HG03280 (cell line): ENCODE measurements around the gene SLC9A6.
"Not testable (repeated sequence)": the region's sequence is repeated elsewhere in the genome, so short reads cannot be mapped to it uniquely, and the experiment has no call there.

Experiments used
- ATAC-seq: cut with Tn5 transposase; IDR thresholded peaks from one replicate; pipeline ENCODE4 v1.9.1; 2021; ENCODE audit warnings: mild to moderate bottlenecking, moderate library complexity; ENCODE audit not compliant: unreplicated experiment

Gene SLC9A6

DNA sequence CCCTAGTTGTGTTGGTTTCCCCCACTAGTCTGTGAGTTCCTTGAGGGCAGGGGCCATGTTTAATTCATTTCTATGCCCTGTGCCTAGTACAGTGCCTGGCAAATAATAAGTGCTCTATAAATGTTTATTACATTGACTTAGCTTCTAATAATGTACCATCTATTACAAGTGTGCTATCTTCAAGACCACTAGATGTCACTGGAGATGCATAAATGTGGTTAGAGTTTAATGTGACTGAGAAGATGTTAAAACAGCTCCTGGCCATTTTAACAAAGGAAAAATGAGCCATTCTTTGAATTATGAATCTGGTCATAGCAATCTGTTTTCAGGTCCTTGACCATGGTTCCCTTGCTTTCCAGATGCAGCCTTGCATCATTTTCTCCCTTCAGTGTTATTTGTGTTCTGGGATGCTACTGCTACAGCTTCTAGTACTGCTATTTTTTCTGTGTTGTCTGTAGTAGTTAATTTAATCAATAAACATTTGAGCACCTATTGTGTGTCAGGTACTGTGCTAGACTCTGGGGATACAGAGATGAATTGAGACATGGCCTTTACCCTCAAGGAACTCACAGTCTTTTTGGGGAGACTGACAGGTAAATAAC, 43.2 kb downstream of the SLC9A6 start:
- no peak for ATAC-seq

DNA sequence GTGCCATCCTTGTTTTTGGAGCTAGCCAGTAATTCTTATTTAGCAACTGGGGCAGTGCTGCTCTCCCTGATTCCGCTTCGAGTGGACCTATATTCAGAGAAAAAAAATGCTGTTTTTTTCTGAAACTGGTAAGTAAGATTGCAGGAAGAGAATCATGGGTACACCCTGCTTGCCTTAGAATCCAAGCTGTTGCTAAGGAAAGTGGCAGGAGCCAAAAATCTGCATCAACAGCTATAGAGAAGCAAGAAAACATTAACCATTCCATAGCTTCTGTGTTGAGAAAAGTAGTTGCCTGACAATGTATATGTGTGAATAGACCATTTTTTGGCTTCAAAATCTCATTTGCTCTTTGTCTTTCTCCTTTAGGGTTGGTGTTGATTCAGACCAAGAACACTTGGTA, 44.5 kb downstream of the SLC9A6 start:
- ATAC-seq = no peak

DNA sequence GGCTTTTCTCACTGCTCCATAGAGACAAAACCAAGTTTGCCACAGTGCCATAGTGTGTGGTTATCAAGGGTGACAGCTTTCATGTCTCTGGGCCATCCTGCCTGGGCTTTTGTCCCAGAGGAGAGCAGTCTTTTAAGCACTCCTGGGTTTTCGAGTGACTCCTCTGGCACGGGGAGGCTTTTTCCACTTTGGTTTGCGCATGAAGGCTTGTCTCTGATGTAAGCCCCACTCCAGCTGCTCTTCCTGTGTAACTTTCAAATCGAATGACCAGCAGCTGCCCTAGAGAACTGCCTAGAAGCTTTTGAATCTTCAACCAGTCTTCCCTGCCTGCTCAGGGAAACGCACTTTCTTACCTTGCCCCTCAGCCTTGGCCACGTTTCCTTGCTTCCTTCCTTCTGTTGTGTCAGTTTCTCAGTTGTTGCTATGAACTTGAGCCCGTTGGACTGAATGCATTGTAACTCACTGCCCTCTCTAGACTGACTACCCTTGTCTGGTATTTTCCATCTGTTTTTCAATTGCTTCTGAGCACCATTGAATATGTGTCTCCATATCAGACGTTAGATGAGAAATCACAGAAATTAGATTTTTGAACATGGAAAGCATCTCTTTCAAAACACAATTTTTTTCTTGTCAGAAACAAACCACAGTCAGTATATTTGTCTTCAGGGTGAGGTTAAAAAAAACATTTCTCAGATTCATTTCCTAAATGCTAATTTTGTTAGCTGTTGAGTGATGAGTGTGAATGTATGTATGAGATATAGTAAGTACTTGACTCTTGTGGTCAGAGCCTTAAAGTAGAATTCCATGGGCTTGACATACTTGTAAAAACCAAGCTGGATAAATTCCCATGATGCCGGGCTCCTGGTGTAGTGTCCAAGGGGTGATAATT, 45.3 kb downstream of the SLC9A6 start:
- no peak for ATAC-seq

DNA sequence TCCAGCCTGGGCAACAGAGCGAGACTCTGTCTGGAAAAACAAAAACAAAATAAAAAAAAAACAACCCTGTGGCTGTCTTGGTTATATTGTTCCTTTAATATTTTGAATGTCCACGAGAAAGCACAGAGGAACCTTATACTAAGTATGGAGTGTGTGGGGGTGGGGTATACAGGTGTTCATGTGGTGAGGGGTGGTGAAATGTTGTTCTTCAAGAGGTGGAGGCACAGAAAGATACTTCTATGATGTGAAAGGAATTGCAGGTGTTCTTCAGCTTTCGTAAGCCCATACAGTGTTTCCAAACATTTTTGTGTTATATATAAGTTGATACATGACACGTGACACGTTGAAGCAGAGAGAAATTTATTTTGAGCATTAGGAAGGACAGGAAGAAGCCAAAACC, 46.4 kb downstream of the SLC9A6 start:
- no peak for ATAC-seq

DNA sequence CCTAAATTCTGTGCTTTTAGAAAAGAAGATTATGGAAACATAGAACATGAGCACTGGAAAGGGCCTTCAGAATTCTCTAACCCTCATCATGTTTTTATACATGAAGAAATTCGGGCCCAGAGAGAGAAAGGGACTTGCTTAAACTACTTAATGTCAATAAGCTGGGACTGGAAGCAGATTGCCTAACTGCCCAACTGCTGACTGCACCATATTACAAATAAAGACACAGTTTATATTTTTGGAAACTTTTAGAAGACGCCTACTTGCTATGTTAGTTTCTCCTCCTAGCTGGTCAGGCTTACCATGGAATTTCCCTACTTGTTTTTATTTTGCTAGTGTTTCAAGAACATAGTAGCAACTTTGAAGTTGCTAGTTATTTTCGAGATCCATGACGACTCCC, 47.1 kb downstream of the SLC9A6 start:
- no peak for ATAC-seq

DNA sequence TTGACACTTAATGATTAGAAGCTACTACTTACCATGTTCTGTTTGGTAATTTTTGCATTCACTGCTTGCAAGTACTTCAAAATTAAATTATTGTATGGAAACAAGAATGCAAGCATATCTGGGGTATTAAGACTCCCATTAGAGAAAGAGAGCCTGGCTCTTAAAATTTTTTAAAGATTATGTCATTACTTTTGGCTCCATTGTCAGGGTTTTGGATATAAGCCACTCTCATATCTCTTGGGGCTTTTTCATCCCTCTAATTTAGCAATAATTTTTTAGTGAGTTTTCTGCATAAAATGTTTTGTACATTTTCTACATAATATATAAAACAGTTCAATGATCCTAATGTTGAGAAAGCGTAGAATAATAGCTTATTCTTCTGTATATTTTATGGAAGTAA, 49.4 kb downstream of the SLC9A6 start:
- no peak for ATAC-seq

DNA sequence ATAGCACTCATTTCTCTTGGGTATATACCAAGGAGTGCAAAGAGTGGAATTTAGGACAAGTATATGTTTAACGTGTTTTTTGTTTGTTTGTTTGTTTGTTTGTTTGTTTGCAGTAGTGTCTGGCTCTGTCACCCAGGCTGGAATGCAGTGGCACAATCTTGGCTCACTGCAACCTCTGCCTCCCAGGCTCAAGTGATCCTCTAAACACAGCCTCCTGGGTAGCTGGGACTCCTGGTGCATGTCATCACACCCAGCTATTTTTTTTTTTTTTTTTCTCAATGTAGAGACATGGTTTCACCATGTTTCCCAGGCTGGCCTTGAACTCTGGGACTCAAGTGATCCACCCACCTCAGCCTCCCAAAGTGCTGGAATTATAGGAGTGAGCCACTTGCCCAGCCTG, 50.4 kb downstream of the SLC9A6 start:
- no peak for ATAC-seq

DNA sequence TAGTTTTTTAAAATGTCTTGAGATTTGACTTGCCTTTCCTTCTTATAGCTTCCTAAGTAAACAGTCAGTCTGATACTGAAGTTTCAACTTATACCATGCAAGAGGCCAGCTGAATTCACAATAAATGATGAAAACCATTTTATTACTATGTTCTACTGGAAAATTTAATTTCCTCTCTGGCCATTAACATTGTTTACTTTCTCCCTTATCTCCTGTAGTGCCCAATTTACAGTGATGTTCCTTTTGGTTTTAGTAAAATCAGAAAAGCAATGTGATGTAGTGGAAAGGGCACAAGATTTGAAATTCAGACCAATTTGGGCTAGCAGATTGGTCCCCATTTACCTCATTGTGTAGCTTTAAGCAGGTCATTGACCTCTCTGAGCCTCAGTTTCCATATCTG, 54.2 kb downstream of the SLC9A6 start:
- ATAC-seq = no peak

DNA sequence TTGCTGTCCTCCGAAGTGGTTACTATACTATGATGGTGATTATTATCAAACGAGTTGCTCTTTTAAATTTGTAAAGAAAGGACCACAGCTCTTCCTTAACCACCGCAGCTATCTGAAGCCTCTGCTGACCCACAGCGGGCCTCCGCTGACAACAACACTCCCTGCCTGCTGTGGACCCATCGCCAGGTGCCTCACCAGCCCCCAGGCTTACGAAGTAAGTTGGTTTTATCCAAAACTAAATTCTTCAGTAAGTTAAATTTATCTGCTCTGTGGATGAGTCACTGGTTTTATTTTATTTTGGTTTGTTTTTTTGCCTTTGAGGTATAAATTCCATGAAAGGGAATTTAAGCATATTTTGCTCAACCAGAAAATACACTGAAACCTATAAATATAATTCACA, 54.7 kb downstream of the SLC9A6 start:
- ATAC-seq = no peak

DNA sequence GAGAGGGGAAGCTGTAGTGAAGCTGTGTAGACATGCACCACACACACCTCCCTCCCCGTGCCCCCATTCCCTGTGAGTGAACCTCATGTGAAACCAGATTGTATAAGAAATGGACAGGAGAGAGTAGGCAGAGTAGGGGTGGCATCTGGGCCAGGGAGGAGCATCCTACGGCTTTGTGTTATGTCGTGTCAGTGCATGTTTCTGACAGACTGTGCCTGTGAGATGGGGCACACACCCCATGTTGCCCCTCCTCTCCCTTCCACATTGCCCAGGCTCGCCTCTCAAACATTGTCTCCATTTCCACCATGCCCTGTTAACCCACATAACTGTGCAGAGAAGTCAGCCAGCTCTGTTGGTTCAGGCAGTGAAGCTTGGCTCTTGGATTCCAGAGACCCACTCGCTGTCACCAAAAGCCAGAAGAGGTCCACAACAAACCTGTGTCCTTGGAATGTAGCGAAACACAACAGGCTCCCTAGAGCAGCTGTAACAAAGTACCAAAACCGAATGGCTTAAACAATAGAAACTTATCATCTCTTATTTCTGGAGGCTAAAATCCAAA, 56.1 kb downstream of the SLC9A6 start:
- no peak for ATAC-seq

DNA sequence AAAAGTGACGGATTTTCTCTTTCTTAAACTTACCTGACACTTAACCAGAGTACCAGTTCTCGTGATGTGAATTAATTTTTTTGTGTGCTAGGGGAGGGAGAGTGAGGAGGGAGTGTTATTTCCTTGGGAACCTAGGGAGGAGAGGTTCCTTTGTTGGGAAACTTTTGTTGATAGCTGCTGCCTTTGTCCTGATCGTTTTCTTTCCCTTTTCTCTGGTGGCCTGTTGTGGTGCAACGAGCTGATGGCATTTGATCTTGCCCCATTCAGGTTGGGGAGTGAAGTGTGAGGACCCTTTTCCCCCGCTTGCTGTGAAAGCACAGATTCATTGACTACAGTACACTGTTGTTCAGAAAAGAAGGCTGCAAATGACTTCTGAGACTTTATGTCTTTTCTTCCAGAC, 59.8 kb downstream of the SLC9A6 start:
- no peak for ATAC-seq

DNA sequence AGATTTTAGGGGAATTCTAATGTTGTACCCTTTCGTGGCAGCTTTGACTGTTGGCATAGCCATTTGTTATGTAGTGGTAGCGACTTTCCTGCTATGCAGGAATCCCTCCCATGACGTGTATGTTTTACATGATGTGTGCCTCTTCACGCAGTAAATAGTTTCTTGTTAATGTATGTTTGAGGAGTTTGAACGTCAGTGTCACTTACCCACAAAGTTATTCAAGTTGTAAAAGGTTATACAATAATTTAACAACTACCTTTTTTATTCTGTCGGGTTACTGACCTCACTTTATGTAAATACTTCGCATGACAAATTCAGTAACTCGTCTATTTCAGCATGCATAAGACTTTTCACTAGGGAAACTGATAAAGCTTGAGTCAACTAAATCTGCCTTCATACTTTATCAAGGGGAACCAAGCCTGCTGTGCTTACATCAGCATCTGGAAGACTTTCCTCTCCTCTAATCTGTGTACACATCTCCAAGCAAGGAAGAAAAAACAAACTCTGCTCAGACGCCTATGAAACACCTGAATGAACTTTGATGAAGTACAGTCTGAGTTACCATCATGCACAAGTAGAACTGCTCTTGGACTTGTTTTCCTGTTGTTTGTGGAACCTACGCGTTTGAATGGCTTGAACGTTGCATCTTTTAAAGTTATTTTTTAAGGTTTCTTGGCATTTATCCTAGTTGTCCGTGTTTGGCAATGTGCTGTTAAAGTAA, 61.2 kb downstream of the SLC9A6 start:
- ATAC-seq = no peak

DNA sequence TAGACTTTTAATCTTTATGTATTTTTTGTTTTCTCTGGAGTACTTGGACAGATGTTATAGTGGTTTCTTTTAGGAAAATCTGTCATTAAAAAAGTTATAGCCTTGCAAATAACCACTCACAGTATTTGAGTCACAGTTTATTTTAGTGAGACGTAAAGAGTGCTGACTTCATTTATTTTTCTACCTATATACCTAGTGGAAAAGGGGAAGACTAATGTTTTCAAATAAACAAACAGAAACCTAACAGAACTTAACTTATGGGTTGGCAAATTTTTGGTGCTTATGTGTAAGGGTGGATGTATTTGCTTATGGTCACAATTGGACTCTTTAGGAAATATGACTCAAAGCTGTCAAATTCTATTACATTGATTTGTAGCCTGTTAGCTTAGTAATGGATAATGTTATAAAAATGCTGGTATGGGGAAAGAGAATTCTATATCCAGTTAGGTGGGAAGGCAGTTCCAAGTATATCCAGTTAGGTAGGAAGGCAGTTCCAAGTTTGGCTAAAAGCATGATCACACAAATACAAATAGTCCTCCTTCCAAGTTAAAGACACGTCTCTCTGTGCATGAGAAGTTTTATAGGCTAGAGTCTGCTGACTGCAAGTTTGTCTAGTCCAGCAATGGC, 61.9 kb downstream of the SLC9A6 start:
- ATAC-seq = no peak

DNA sequence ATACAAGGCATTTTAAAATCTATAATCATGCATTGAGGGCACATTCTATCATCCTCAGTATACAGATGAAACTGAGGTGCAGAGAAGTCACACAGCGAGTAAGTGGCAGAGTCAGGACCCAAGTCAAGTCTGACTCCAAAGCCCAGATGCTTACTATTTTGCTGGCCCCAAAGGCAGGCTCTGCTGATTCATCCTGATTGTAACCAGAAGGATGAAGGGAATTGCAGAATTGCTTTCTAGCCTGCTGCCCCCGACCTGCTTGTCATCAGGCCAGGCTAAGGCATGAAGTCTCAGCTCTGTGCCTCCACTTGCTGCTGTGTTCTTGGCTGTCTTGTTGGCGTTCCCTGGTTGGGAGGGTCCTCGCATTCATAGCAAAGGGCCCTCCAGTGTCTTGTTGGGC, 62.7 kb downstream of the SLC9A6 start:
- no peak for ATAC-seq

DNA sequence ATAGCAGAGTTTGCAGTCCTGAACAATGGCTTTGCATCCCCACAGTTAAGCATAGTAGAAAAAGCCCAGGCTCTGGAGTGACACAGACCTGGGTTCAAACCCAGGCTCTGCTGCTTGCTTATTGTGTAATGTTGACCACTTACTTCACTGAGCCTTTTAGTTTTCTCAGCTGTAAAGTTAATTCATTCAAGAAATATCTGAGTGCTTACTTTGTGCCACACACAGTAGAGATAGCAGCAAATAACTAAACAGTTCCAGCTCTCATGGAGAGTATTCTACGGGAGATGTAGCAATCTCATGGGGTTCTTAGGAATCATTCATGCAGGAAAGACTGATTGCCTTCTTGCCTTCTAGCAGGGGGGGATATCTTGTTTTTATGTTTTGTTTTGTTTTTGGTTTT, 63.2 kb downstream of the SLC9A6 start:
- no peak for ATAC-seq

DNA sequence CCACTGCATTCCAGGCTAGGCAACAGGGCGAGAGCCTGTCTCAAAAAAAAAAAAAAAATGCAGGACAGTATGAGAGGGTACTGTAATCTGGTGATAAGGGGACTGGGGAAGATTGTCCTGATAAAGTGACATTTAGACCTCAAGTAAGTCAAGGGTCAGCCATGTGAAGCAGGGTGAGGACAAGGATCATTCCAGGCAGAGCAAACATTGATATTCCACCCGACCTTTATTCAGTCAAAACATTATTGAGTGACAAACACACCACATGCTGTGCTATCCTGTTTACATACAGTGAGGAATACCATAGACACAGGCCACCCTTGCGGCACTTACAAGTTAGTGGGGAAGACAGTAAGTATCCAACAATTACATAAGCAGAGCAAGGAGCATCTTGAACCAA, 64.4 kb downstream of the SLC9A6 start:
- ATAC-seq = no peak

DNA sequence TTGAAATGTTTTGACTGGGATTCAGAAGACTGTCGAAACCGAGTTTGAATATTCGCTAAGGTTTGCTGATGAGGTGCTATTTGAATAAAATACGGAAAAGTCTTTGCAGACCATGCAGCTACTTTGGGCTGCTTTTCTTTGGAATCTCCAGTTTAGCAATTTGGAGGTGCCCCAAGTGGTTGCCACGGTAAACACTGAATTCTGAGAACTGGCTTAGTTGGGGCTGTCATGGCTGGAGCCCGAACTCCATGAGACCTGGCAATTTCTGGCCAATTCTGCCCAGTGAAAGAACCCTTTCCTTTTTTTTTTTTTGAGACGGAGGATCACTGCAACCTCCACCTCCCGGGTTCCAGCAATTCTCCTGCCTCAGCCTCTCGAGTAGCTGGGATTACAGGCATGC, 65.6 kb downstream of the SLC9A6 start:
- ATAC-seq = not testable (repeated sequence)

DNA sequence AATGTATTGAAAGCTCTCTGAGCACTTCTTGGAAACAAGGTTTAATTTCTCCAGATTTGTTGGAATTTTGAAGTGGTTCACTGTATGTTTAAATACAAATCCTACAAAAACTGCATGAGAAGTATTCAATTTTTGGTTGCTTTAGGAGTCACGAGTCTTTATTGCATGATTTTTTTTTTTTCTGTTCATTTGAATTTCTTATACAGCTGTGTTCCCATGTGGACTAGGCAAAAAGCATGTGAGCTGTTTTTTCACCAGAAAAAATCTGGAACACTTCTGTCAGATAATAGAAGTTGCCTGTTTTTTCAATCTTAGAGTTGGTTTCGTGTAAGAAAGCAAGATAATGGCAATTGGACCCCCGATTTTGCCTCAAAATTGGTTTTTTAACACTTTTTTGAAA, 66.4 kb downstream of the SLC9A6 start:
- no peak for ATAC-seq

DNA sequence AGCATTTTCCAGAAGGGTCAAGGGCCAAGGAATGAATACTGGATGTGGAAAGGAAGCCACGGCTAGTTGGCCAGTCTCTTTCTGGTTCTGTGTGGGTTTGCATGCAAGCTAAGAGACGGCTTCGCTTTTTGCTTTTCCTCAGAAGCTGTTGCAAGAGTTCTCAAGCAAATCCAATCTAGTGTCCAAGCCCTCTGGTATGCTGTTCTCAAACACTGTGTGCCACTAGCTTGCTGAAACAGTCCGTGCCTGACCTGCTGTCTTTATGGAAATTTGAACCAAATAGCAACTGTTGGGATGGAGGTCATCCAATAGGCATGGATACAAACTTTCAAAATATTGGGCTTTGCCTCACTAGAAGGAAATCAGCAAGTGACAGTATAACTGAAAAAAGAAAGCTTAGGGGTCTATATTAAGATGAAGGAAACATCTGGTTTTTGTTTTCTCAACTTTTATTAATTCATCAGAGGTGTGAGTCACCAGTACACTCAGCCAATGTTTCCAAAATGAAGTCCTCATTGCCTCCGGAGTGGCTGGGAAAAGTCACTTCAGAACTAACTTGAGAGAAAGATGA, 70.5 kb downstream of the SLC9A6 start:
- ATAC-seq = no peak

DNA sequence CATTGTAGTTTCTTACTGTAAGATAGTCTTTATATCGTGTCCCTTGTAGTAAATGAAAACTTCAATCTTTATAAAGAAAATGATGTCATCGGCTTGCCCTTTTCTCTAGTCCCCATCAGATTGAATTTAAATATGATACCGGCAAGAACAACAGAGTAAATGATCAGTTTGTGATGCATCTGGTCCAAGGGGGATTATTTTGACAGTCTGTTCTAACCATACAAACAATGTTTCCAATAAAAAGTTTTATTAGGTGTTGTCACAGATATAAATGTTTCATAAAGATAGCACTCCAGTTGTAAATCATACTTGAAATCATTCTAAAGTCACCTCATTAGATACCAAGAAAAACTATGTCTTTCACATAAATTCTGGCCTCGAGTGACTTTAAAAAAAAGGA, 72.3 kb downstream of the SLC9A6 start:
- no peak for ATAC-seq

DNA sequence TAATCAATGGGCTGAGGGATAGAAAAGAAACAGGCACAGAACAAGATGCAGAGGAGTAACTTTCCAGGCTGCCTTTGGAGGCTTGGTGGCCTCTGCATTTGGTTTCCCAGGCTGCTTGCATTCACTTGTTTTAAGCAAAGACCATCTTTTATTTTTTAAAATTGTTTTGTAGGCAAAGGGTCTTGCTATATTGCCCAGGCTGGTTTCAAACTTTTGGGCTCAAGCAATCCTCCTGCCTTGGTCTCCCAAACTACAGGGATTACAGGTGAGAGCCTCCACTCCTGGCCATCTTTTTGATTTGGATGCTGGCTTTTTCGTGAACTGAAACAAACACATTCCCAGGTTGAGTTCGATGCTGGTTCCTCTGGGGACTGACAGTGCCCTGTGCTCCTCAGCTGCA, 74.1 kb downstream of the SLC9A6 start:
- ATAC-seq = no peak
